ENCODE data around the gene CEP128.

GRCh38 chr14:80681651-80682050, 259.9 kb downstream of the CEP128 start:
- no peak for TF ChIP-seq POLR2A (IDR thresholded peaks at IDR 0.05)
- no peak for TF ChIP-seq CTCF (IDR thresholded peaks at IDR 0.05)
- no peak for TF ChIP-seq POLR2AphosphoS5 (IDR thresholded peaks at IDR 0.05)

All from transverse colon (tissue), 4 donors.